ENCODE results near the gene DLGAP1. TPM values are rescaled to one million over a fixed set of nuclear protein-coding genes. Genes with fewer than 3 reads are reported as not detected.

DLGAP1 gene
- polyA plus RNA-seq, 1 of the 3 experiments (the other 2 are of a cell fraction): not detected

DNA sequence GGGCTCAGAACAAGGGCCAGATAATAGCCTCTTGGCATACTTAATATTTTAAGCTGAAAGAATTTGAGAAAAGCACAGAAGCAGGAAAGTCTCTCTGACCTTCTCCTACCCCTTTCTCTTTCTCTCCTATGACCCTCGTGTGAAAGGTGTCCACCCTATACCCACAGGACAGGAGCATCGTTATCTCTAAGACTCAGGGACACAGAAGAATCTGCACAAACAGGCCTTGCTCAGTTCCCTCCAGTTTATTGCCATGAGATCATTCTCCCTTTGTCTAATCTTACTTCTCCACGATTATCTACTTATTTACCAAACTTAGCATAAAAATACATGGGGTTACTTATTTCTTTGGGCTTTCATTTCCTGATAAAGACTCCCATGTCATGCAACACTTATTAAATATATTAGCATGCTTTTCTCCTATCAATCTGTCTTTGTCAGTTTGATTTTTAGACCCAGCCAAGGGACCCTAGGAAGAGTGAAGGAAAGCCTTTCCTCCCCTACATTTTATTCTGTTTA lies 370.7 kb downstream of the DLGAP1 start:
- TF ChIP-seq, protein P1, sequence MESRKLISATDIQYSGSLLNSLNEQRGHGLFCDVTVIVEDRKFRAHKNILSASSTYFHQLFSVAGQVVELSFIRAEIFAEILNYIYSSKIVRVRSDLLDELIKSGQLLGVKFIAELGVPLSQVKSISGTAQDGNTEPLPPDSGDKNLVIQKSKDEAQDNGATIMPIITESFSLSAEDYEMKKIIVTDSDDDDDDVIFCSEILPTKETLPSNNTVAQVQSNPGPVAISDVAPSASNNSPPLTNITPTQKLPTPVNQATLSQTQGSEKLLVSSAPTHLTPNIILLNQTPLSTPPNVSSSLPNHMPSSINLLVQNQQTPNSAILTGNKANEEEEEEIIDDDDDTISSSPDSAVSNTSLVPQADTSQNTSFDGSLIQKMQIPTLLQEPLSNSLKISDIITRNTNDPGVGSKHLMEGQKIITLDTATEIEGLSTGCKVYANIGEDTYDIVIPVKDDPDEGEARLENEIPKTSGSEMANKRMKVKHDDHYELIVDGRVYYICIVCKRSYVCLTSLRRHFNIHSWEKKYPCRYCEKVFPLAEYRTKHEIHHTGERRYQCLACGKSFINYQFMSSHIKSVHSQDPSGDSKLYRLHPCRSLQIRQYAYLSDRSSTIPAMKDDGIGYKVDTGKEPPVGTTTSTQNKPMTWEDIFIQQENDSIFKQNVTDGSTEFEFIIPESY (IDR thresholded peaks at IDR 0.05; ENCODE audit: borderline replicate concordance, low read depth): no peak
- no peak for TF ChIP-seq TEAD4 (IDR thresholded peaks at IDR 0.05; ENCODE audit: borderline replicate concordance, insufficient read depth)
- TF ChIP-seq TCF12 (IDR thresholded peaks at IDR 0.05): no peak
- no peak for TF ChIP-seq RAD21 (IDR thresholded peaks at IDR 0.05; ENCODE audit: low read length)
- no peak for TF ChIP-seq YY1 (IDR thresholded peaks at IDR 0.05; ENCODE audit: low read depth)
- TF ChIP-seq, protein P2, sequence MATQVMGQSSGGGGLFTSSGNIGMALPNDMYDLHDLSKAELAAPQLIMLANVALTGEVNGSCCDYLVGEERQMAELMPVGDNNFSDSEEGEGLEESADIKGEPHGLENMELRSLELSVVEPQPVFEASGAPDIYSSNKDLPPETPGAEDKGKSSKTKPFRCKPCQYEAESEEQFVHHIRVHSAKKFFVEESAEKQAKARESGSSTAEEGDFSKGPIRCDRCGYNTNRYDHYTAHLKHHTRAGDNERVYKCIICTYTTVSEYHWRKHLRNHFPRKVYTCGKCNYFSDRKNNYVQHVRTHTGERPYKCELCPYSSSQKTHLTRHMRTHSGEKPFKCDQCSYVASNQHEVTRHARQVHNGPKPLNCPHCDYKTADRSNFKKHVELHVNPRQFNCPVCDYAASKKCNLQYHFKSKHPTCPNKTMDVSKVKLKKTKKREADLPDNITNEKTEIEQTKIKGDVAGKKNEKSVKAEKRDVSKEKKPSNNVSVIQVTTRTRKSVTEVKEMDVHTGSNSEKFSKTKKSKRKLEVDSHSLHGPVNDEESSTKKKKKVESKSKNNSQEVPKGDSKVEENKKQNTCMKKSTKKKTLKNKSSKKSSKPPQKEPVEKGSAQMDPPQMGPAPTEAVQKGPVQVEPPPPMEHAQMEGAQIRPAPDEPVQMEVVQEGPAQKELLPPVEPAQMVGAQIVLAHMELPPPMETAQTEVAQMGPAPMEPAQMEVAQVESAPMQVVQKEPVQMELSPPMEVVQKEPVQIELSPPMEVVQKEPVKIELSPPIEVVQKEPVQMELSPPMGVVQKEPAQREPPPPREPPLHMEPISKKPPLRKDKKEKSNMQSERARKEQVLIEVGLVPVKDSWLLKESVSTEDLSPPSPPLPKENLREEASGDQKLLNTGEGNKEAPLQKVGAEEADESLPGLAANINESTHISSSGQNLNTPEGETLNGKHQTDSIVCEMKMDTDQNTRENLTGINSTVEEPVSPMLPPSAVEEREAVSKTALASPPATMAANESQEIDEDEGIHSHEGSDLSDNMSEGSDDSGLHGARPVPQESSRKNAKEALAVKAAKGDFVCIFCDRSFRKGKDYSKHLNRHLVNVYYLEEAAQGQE (IDR thresholded peaks at IDR 0.05; ENCODE audit: low read depth, low read length): no peak
- no peak for TF ChIP-seq FOSL2 (IDR thresholded peaks at IDR 0.05; ENCODE audit: borderline replicate concordance, low read depth)
- TF ChIP-seq RFX5 (IDR thresholded peaks at IDR 0.05; ENCODE audit: low read length): no peak
- TF ChIP-seq, protein P3, sequence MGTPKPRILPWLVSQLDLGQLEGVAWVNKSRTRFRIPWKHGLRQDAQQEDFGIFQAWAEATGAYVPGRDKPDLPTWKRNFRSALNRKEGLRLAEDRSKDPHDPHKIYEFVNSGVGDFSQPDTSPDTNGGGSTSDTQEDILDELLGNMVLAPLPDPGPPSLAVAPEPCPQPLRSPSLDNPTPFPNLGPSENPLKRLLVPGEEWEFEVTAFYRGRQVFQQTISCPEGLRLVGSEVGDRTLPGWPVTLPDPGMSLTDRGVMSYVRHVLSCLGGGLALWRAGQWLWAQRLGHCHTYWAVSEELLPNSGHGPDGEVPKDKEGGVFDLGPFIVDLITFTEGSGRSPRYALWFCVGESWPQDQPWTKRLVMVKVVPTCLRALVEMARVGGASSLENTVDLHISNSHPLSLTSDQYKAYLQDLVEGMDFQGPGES (IDR thresholded peaks at IDR 0.05; ENCODE audit: low read depth, low read length): no peak
- Histone ChIP-seq H4K20me1 (ENCODE audit: insufficient read depth) (no peaks in the 10 kb centered on the region), H3K9me3 (no peaks in the 10 kb centered on the region), H3K79me2 (ENCODE audit: insufficient read depth) (no peaks in the 10 kb centered on the region), H3K9ac (no peak overlapping the region), H3F3A (replicated peaks; ENCODE audit: insufficient read depth) (no peaks in the 10 kb centered on the region), H3K27ac (ENCODE audit: low read depth in 2 of 2, low read length in 1 of 2) (no peak overlapping the region), H3K27me3 (ENCODE audit: insufficient read depth) (no peaks in the 10 kb centered on the region), H2AFZ (ENCODE audit: low read depth) (no peak overlapping the region), H3K9me2 (no peaks in the 10 kb centered on the region), H3K36me3 (replicated peaks in 1 of 2; ENCODE audit: control insufficient read depth in 1 of 2, insufficient read depth in 2 of 2, low read length in 1 of 2) (no peaks in the 10 kb centered on the region), H3K4me3 (ENCODE audit: low read depth in 2 of 2, low read length in 1 of 2) (no peak overlapping the region), H3K4me2 (no peak overlapping the region), H3K4me1 (ENCODE audit: control insufficient read depth in 1 of 2, insufficient read depth in 2 of 2, low read depth in 1 of 2, low read length in 1 of 2) (no peaks in the 10 kb centered on the region)
- WGBS (ENCODE audit: low lambda C conversion rate): 0% methylated on average over 3 of the region's 3 CpGs
- CTCF ChIA-PET: no interaction called here
- POLR2A ChIA-PET: no interaction called here
- no peak for DNase-seq

DNA sequence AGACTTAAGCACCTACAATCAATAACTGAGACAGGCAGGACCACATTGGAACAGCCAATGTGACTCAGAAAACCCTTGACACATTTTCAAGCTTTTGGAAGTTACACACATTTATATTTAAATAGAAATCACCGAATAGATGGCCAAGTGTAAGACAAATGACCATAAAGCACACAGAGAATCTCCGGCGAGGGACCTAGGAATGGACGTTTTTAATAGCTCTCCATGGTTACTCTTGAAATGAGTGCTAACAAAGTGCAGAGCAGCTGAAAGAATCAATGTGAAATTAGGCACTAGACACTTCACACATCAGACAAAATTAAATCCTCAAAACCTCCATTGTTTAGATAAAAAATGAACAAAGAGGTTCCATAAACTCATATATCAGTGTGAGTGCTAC lies 376.9 kb downstream of the DLGAP1 start:
- Histone ChIP-seq H3K36me3 (replicated peaks in 1 of 2; ENCODE audit: control insufficient read depth in 1 of 2, insufficient read depth in 2 of 2, low read length in 1 of 2) (no peaks in the 10 kb centered on the region), H3F3A (replicated peaks; ENCODE audit: insufficient read depth) (no peaks in the 10 kb centered on the region), H2AFZ (ENCODE audit: low read depth) (no peak overlapping the region), H3K4me1 (ENCODE audit: control insufficient read depth in 1 of 2, insufficient read depth in 2 of 2, low read depth in 1 of 2, low read length in 1 of 2) (no peaks in the 10 kb centered on the region), H3K27me3 (ENCODE audit: insufficient read depth) (no peaks in the 10 kb centered on the region), H3K9me2 (no peaks in the 10 kb centered on the region), H3K4me2 (no peak overlapping the region), H3K4me3 (ENCODE audit: low read depth in 2 of 2, low read length in 1 of 2) (no peak overlapping the region), H3K9me3 (no peaks in the 10 kb centered on the region), H3K9ac (no peak overlapping the region), H4K20me1 (ENCODE audit: insufficient read depth) (no peaks in the 10 kb centered on the region), H3K79me2 (ENCODE audit: insufficient read depth) (no peaks in the 10 kb centered on the region), H3K27ac (ENCODE audit: low read depth in 2 of 2, low read length in 1 of 2) (no peak overlapping the region)
- CTCF ChIA-PET: interaction anchor here (1.4 kb wide), 1 partner anchor 10 kb away, joined by 5 read pairs; no protein-coding TSS in a partner anchor
- no peak for TF ChIP-seq GABPA (IDR thresholded peaks at IDR 0.05; ENCODE audit: low read depth)
- TF ChIP-seq EZH2phosphoT487 (IDR thresholded peaks at IDR 0.05; ENCODE audit: borderline replicate concordance, low read depth): no peak
- TF ChIP-seq POLR2AphosphoS5 (IDR thresholded peaks at IDR 0.05; ENCODE audit: low read depth, low read length): no peak
- TF ChIP-seq, protein P4, sequence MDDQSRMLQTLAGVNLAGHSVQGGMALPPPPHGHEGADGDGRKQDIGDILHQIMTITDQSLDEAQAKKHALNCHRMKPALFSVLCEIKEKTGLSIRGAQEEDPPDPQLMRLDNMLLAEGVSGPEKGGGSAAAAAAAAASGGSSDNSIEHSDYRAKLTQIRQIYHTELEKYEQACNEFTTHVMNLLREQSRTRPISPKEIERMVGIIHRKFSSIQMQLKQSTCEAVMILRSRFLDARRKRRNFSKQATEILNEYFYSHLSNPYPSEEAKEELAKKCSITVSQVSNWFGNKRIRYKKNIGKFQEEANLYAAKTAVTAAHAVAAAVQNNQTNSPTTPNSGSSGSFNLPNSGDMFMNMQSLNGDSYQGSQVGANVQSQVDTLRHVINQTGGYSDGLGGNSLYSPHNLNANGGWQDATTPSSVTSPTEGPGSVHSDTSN (IDR thresholded peaks at IDR 0.05): no peak
- no peak for TF ChIP-seq NFIC (IDR thresholded peaks at IDR 0.05; ENCODE audit: borderline replicate concordance)
- no peak for DNase-seq
- POLR2A ChIA-PET: no interaction called here
- WGBS (ENCODE audit: low lambda C conversion rate): 19% methylated on average over 4 of the region's 4 CpGs
